Neural cell (in vitro differentiated cells): Measurements from ENCODE around the gene NSG1. TPM values are rescaled to one million over a fixed set of nuclear protein-coding genes. Genes with fewer than 3 reads are reported as not detected.

Source experiments
- H2AFZ ChIP-seq: fragments of 200-600, 300-800 bp; sonication (generic), shearing (Covaris generic); 2 replicates; pipeline ENCODE4 v1.6.0; 2014; ENCODE audit warnings: low read depth, mild to moderate bottlenecking, antibody characterized with exemption, low read length, moderate library complexity
- H3F3A ChIP-seq: fragments of 200-600 bp; shearing (Covaris generic); 2 replicates; pipeline ENCODE4 v1.6.1; 2016; ENCODE audit warnings: mild to moderate bottlenecking, moderate library complexity, mixed read lengths, antibody characterized with exemption, low read length; ENCODE audit not compliant: insufficient read depth, poor library complexity, severe bottlenecking
- H3K27ac ChIP-seq: fragments of 200-600, 300-800 bp; sonication (generic), shearing (Covaris generic); 2 replicates; pipeline ENCODE4 v1.5.1; 2014; ENCODE audit warnings: mild to moderate bottlenecking, low read length, moderate library complexity
- H3K27me3 ChIP-seq: fragments of 300-800, 200-600 bp; sonication (generic), shearing (Covaris generic); 2 replicates; pipeline ENCODE4 v1.6.0; 2014; ENCODE audit warnings: mild to moderate bottlenecking, low read depth, low read length, moderate library complexity; ENCODE audit not compliant: insufficient read depth
- H3K36me3 ChIP-seq: fragments of 300-800, 200-600 bp; sonication (generic), shearing (Covaris generic); 2 replicates; pipeline ENCODE4 v1.5.1; 2014; ENCODE audit warnings: mild to moderate bottlenecking, antibody characterized with exemption, low read length, moderate library complexity; ENCODE audit not compliant: insufficient read depth
- H3K4me2 ChIP-seq: fragments of 300-800, 200-600 bp; sonication (generic), shearing (Covaris generic); 2 replicates; pipeline ENCODE4 v1.6.0; 2014; ENCODE audit warnings: mild to moderate bottlenecking, low read length
- H3K4me3 ChIP-seq: fragments of 300-800, 200-600 bp; sonication (generic), shearing (Covaris generic); 2 replicates; pipeline ENCODE4 v1.5.1; 2014; ENCODE audit warnings: mild to moderate bottlenecking, low read length, moderate library complexity
- H3K79me2 ChIP-seq: fragments of 200-600 bp; shearing (Covaris generic); replicated peaks from 2 replicates; pipeline ENCODE4 v1.6.0; 2014; ENCODE audit warnings: mild to moderate bottlenecking, low read length, moderate library complexity; ENCODE audit not compliant: insufficient read depth
- H3K9ac ChIP-seq: fragments of 300-800, 200-600 bp; sonication (generic), shearing (Covaris generic); 2 replicates; pipeline ENCODE4 v1.6.1; 2016; ENCODE audit warnings: mild to moderate bottlenecking, low read length, mixed read lengths
- H3K9me2 ChIP-seq: fragments of 200-600 bp; shearing (Covaris generic); 2 replicates; pipeline ENCODE4 v1.6.1; 2016; ENCODE audit warnings: mild to moderate bottlenecking, low read length, mixed read lengths; ENCODE audit not compliant: insufficient read depth
- H3K9me3 ChIP-seq: fragments of 200-600, 300-800 bp; sonication (generic), shearing (Covaris generic); 2 replicates; pipeline ENCODE4 v1.6.1; 2016; ENCODE audit warnings: mild to moderate bottlenecking, mixed run types, low read length, moderate library complexity, mixed read lengths
- H4K20me1 ChIP-seq: fragments of 200-600 bp; shearing (Covaris generic); 2 replicates; pipeline ENCODE4 v1.6.1; 2016; ENCODE audit warnings: mild to moderate bottlenecking, mixed run types; ENCODE audit not compliant: insufficient read depth
- EP300 ChIP-seq: fragments of 450-650 bp; conservative IDR thresholded peaks from 2 replicates; pipeline ENCODE4 v1.6.1; 2014; ENCODE audit warnings: antibody characterized with exemption, mild to moderate bottlenecking, moderate library complexity; ENCODE audit not compliant: poor library complexity, severe bottlenecking
- EZH2 ChIP-seq: fragments of 200-600, 300-800 bp; shearing (Covaris generic), sonication (generic); IDR thresholded peaks from 2 replicates; pipeline ENCODE4 v1.6.1; 2014; ENCODE audit warnings: antibody characterized with exemption, low read length, borderline replicate concordance, mild to moderate bottlenecking; ENCODE audit not compliant: insufficient read depth, poor library complexity, severe bottlenecking
- MXI1 ChIP-seq: fragments of 450-650 bp; conservative IDR thresholded peaks from 2 replicates; pipeline ENCODE4 v1.6.1; 2014; ENCODE audit warnings: antibody characterized with exemption, mild to moderate bottlenecking; ENCODE audit not compliant: poor library complexity, severe bottlenecking
- POLR2AphosphoS5 ChIP-seq: IDR thresholded peaks from 2 replicates; pipeline ENCODE4 v1.6.1; 2012
- RAD21 ChIP-seq: fragments of 450-650 bp; conservative IDR thresholded peaks from 2 replicates; pipeline ENCODE4 v1.6.1; 2014; ENCODE audit warnings: antibody characterized with exemption, mild to moderate bottlenecking, moderate library complexity
- REST ChIP-seq: IDR thresholded peaks from 2 replicates; pipeline ENCODE4 v1.6.1; 2012; ENCODE audit warnings: borderline replicate concordance
- SMC3 ChIP-seq: fragments of 450-650 bp; conservative IDR thresholded peaks from 2 replicates; pipeline ENCODE4 v1.6.1; 2014; ENCODE audit warnings: antibody characterized with exemption, mild to moderate bottlenecking, moderate library complexity; ENCODE audit not compliant: poor library complexity
- TAF1 ChIP-seq: IDR thresholded peaks from 2 replicates; pipeline ENCODE4 v1.6.1; 2012; ENCODE audit warnings: low read depth
- polyA plus RNA-seq: library from polyadenylated mRNA; depleted of rRNA; stranded (reverse); fragments of >200 nt; gene quantifications from 2 replicates; pipeline ENCODE4 v1.2.3, GENCODE V29; 2014
- TF ChIP-seq, protein P1 (sequence below): fragments of 450-650 bp; IDR thresholded peaks from 2 replicates; pipeline ENCODE4 v1.5.1; 2014; ENCODE audit warnings: antibody characterized with exemption, mild to moderate bottlenecking, moderate library complexity; ENCODE audit not compliant: poor library complexity, severe bottlenecking

NSG1 gene
- polyA plus RNA-seq, 1 donor from 2014 or later: 921 TPM

DNA sequence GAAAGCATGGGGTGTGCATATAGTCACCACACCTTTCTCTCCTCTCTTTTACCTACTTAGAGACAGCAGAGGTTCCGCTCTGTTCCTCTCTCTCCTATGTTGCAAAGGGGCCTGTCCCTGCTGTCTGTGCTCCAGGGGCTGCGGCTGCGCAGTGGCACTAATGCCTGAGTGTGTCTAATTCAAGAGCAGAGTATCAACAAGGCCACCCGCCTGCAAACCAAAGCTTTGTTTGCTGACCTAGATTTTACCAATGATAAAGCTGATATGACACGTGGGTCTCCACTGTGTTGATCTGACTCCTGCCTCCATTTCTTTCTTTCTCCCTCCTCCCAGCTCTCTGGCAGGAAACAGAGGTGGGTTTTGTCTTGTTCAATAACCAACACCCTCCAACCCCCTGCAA lies 74.9 kb downstream of the NSG1 start:
- Histone ChIP-seq H2AFZ (no peak overlapping the region), H3K9ac (no peak overlapping the region)

GRCh38 chr4:4462970-4463369 lies 76.1 kb downstream of the NSG1 start:
- Histone ChIP-seq H3K27ac (no peak overlapping the region), H3K9ac (no peak overlapping the region)

More for the DNA sequence above, 74.9 kb downstream of the NSG1 start:
- H3F3A ChIP-seq: no peaks in the 10 kb centered on the region
- no peaks in the 10 kb centered on the region for H3K27me3 ChIP-seq
- no peak overlapping the region for H3K27ac ChIP-seq
- no peaks in the 10 kb centered on the region for H3K9me3 ChIP-seq
- H4K20me1 ChIP-seq: no peaks in the 10 kb centered on the region
- H3K4me2 ChIP-seq: no peak overlapping the region
- no peak overlapping the region for H3K4me3 ChIP-seq
- H3K36me3 ChIP-seq: no peaks in the 10 kb centered on the region
- no peaks in the 10 kb centered on the region for H3K79me2 ChIP-seq
- no peaks in the 10 kb centered on the region for H3K9me2 ChIP-seq
- TF ChIP-seq POLR2AphosphoS5: no peak
- TF ChIP-seq, protein P1, sequence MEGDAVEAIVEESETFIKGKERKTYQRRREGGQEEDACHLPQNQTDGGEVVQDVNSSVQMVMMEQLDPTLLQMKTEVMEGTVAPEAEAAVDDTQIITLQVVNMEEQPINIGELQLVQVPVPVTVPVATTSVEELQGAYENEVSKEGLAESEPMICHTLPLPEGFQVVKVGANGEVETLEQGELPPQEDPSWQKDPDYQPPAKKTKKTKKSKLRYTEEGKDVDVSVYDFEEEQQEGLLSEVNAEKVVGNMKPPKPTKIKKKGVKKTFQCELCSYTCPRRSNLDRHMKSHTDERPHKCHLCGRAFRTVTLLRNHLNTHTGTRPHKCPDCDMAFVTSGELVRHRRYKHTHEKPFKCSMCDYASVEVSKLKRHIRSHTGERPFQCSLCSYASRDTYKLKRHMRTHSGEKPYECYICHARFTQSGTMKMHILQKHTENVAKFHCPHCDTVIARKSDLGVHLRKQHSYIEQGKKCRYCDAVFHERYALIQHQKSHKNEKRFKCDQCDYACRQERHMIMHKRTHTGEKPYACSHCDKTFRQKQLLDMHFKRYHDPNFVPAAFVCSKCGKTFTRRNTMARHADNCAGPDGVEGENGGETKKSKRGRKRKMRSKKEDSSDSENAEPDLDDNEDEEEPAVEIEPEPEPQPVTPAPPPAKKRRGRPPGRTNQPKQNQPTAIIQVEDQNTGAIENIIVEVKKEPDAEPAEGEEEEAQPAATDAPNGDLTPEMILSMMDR: no peak
- no peak for TF ChIP-seq RAD21
- no peak for TF ChIP-seq MXI1
- no peak for TF ChIP-seq SMC3
- TF ChIP-seq EZH2: no peak
- TF ChIP-seq EP300: no peak
- no peak for TF ChIP-seq TAF1
- no peak for TF ChIP-seq REST

More at GRCh38 chr4:4462970-4463369, 76.1 kb downstream of the NSG1 start:
- no peaks in the 10 kb centered on the region for H3K36me3 ChIP-seq
- no peaks in the 10 kb centered on the region for H3K9me3 ChIP-seq
- TF ChIP-seq EP300 (no peak), REST (no peak), POLR2AphosphoS5 (no peak), EZH2 (no peak), TAF1 (no peak), SMC3 (no peak)
- TF ChIP-seq, protein P1: no peak
- no peaks in the 10 kb centered on the region for H3K9me2 ChIP-seq
- H2AFZ ChIP-seq: no peak overlapping the region
- H3K4me2 ChIP-seq: no peak overlapping the region
- no peaks in the 10 kb centered on the region for H3K27me3 ChIP-seq
- H3K79me2 ChIP-seq: no peaks in the 10 kb centered on the region
- no peak overlapping the region for H3K4me3 ChIP-seq
- no peaks in the 10 kb centered on the region for H4K20me1 ChIP-seq
- H3F3A ChIP-seq: no peaks in the 10 kb centered on the region
